Breast epithelium (tissue), 4 donors: ENCODE data around the gene PYM1. TPM values are rescaled to one million over a fixed set of nuclear protein-coding genes. Genes with fewer than 3 reads are reported as not detected.

Experiments
- DNase-seq, 2 donors: peaks; one replicate each; pipeline ENCODE4 v3.0.0-alpha.2; 2019; ENCODE audit warnings: low spot score in 2 of 2
- H3K27ac ChIP-seq, 2 donors: fragments of 200-600 bp; sonication (generic) in 1 of 2; one replicate each; pipeline ENCODE4 v1.5.1; 2016 to 2019; ENCODE audit warnings: mild to moderate bottlenecking in 1 of 2
- H3K27me3 ChIP-seq, 2 donors: fragments of 200-600 bp; sonication (generic) in 1 of 2; one replicate each; pipeline versions ENCODE4 v1.5.1 to v1.6.0; 2017 to 2019; ENCODE audit warnings: control low read depth in 1 of 2, mild to moderate bottlenecking in 1 of 2
- H3K36me3 ChIP-seq: fragments of 200-600 bp; one replicate; pipeline ENCODE4 v1.5.1; 2019
- H3K4me1 ChIP-seq, 2 donors: fragments of 200-600 bp; sonication (generic); one replicate each; pipeline ENCODE4 v1.5.1; 2016 to 2019; ENCODE audit warnings: control low read depth in 1 of 2
- H3K4me3 ChIP-seq, 3 donors: fragments of 200-600 bp; sonication (generic); 1 replicate in 2 of 3; 2 replicates in 1 of 3; pipeline ENCODE4 v1.5.1; 2016 to 2019; ENCODE audit warnings: mild to moderate bottlenecking in 3 of 3, moderate library complexity in 2 of 3
- H3K9me3 ChIP-seq, 2 donors: fragments of 200-600 bp; sonication (generic) in 1 of 2; one replicate each; pipeline ENCODE4 v1.5.1; 2016 to 2019; ENCODE audit warnings: control low read depth in 1 of 2
- CTCF ChIP-seq, 3 donors: fragments of 450-650 bp; IDR thresholded peaks; one replicate each; pipeline ENCODE4 v1.5.1; 2016 to 2017; ENCODE audit warnings: antibody characterized with exemption in 3 of 3, mild to moderate bottlenecking in 3 of 3, moderate library complexity in 3 of 3
- POLR2A ChIP-seq: fragments of 450-650 bp; IDR thresholded peaks from one replicate; pipeline ENCODE4 v1.6.1; 2016; ENCODE audit warnings: antibody characterized with exemption, mild to moderate bottlenecking, moderate library complexity
- POLR2AphosphoS5 ChIP-seq, 3 donors: sonication (generic); formaldehyde crosslinking; IDR thresholded peaks; one replicate each; pipeline ENCODE4 v1.6.1; 2017; ENCODE audit warnings: antibody characterized with exemption in 3 of 3
- intact Hi-C: fragments of 100-400 bp; cut with DNase I; formaldehyde crosslinking; loops from one replicate; pipeline ENCODE4 v1.15.1; 2023; ENCODE audit warnings: low total_unique reads
- total RNA-seq, 3 donors: library from RNA; depleted of rRNA; stranded (reverse); fragments of >200 nt; gene quantifications; one replicate each; pipeline ENCODE4 v1.1.0, GENCODE V29; 2016

The PYM1 gene
- total RNA-seq, result 10 to 100 TPM; 25.9 to 38.1 (median 33.0) TPM

GRCh38 chr12:55927588-55928502 is at the start of gene PYM1:
TSS of gene PYM1 (minus strand) at chr12:55927894. CDS start at chr12:55927761, 133 bp downstream.
- peak within 1 kb of the TSS; percentile 97 to 99 for H3K27ac ChIP-seq
- peak in 1 of 3 donors; percentile 6 for TF ChIP-seq CTCF (IDR thresholded peaks at IDR 0.05)
- peak in 1 of 3 donors; percentile 42 for TF ChIP-seq POLR2AphosphoS5 (IDR thresholded peaks at IDR 0.05)
- TF ChIP-seq POLR2A, result peak; percentile 50
- H3K9me3 ChIP-seq, result no peaks in the 10 kb centered on the region
- peaks cover 4 to 13% of the 10 kb centered on the region in 2 donors for H3K4me1 ChIP-seq
- H3K4me3 ChIP-seq, result peak within 1 kb of the TSS; percentile 79 to 95 (median 95)
- peak; percentile 76 to 78 for DNase-seq
- intact Hi-C loops, result no loop called here
- H3K27me3 ChIP-seq, result no peaks in the 10 kb centered on the region
- H3K36me3 ChIP-seq, result no peaks in the 10 kb centered on the region

GRCh38 chr12:55974308-55974730 is 46.6 kb upstream of the PYM1 start:
- intact Hi-C loops, result loop anchor here (10.0 kb wide), 1 partner anchor 1130 kb away; no protein-coding TSS in a partner anchor

GRCh38 chr12:55973599-55974307 is 46.1 kb upstream of the PYM1 start, which contains the start of gene RAB5B:
TSS of gene RAB5B (plus strand) at chr12:55974078. CDS start at chr12:55986961, 12,883 bp downstream.
- TF ChIP-seq POLR2AphosphoS5 (IDR thresholded peaks at IDR 0.05) (peak; percentile 90 to 99 (median 91)), CTCF (IDR thresholded peaks at IDR 0.05) (peak in 1 of 3 donors; percentile 10), POLR2A (peak; percentile 94)
- intact Hi-C loops, result loop anchor here (10.0 kb wide), 1 partner anchor 1131 kb away; no protein-coding TSS in a partner anchor

More at GRCh38 chr12:55974308-55974730, 46.6 kb upstream of the PYM1 start:
- TF ChIP-seq CTCF (IDR thresholded peaks at IDR 0.05), result no peak
- TF ChIP-seq POLR2AphosphoS5 (IDR thresholded peaks at IDR 0.05), result peak in 1 of 3 donors; percentile 9
- TF ChIP-seq POLR2A, result no peak
- no peaks in the 10 kb centered on the region for H3K36me3 ChIP-seq
- no peaks in the 10 kb centered on the region for H3K27me3 ChIP-seq
- peak; percentile 61 to 63 for DNase-seq
- H3K4me3 ChIP-seq, result peak overlapping the region; percentile 83 to 97 (median 96)
- H3K27ac ChIP-seq, result peak overlapping the region; percentile 96 to 98
- H3K4me1 ChIP-seq, result no peaks in the 10 kb centered on the region
- H3K9me3 ChIP-seq, result no peaks in the 10 kb centered on the region

GRCh38 chr12:55972911-55973598 is 45.4 kb upstream of the PYM1 start:
- peak in 2 of 3 donors; percentile 64 to 80 for TF ChIP-seq POLR2AphosphoS5 (IDR thresholded peaks at IDR 0.05)
- TF ChIP-seq CTCF (IDR thresholded peaks at IDR 0.05), result no peak
- TF ChIP-seq POLR2A, result peak; percentile 51
- intact Hi-C loops, result loop anchor here (10.0 kb wide), 1 partner anchor 1132 kb away; no protein-coding TSS in a partner anchor
- DNase-seq, result no peak

More at GRCh38 chr12:55973599-55974307, 46.1 kb upstream of the PYM1 start, which contains the start of gene RAB5B:
- Histone ChIP-seq H3K9me3 (no peaks in the 10 kb centered on the region), H3K4me3 (peak within 1 kb of the TSS; percentile 83 to 97 (median 96)), H3K27ac (peak within 1 kb of the TSS; percentile 97 to 98), H3K27me3 (no peaks in the 10 kb centered on the region), H3K4me1 (no peaks in the 10 kb centered on the region), H3K36me3 (no peaks in the 10 kb centered on the region)
- DNase-seq, result peak; percentile 99 to 100

More at GRCh38 chr12:55972911-55973598, 45.4 kb upstream of the PYM1 start:
- Histone ChIP-seq H3K36me3 (no peaks in the 10 kb centered on the region), H3K4me3 (peak overlapping the region; percentile 56 to 97 (median 71)), H3K9me3 (no peaks in the 10 kb centered on the region), H3K27ac (peak overlapping the region; percentile 97 to 98), H3K27me3 (no peaks in the 10 kb centered on the region), H3K4me1 (no peaks in the 10 kb centered on the region)
